ENCODE measurements around the gene TAS2R41.

GRCh38 chr7:143444063-143444782 is 33.5 kb upstream of the TAS2R41 start:
- TF ChIP-seq EZH2 (IDR thresholded peaks at IDR 0.05; ENCODE audit: low read length), result no peak
- no peak for TF ChIP-seq CTCF (optimal IDR thresholded peaks at IDR 0.05 in 1 of 3, IDR thresholded peaks at IDR 0.05 in 1 of 3, conservative IDR thresholded peaks at IDR 0.05 in 1 of 3; ENCODE audit: extremely low read depth in 1 of 3, insufficient read depth in 2 of 3, low read length in 3 of 3)
